Neuron (in vitro differentiated cells): Measurements from ENCODE around the gene FGF13.

Experiments used
- H2AFZ ChIP-seq: one replicate; pipeline ENCODE4 v1.6.1; 2013; ENCODE audit warnings: low read depth, mild to moderate bottlenecking, inconsistent platforms, low read length, moderate library complexity
- H3K27me3 ChIP-seq: one replicate; pipeline ENCODE4 v1.6.1; 2013; ENCODE audit warnings: low read length; ENCODE audit not compliant: insufficient read depth
- H3K36me3 ChIP-seq: one replicate; pipeline ENCODE4 v1.6.1; 2013; ENCODE audit warnings: low read length; ENCODE audit not compliant: insufficient read depth
- H3K4me1 ChIP-seq: one replicate; pipeline ENCODE4 v1.6.1; 2013; ENCODE audit warnings: low read length; ENCODE audit not compliant: insufficient read depth
- H3K4me3 ChIP-seq: 2 replicates; pipeline ENCODE4 v1.5.1; 2013; ENCODE audit warnings: mild to moderate bottlenecking, low read length, moderate library complexity
- H3K9me3 ChIP-seq: one replicate; pipeline ENCODE4 v1.6.1; 2013; ENCODE audit warnings: low read length

FGF13 gene

DNA sequence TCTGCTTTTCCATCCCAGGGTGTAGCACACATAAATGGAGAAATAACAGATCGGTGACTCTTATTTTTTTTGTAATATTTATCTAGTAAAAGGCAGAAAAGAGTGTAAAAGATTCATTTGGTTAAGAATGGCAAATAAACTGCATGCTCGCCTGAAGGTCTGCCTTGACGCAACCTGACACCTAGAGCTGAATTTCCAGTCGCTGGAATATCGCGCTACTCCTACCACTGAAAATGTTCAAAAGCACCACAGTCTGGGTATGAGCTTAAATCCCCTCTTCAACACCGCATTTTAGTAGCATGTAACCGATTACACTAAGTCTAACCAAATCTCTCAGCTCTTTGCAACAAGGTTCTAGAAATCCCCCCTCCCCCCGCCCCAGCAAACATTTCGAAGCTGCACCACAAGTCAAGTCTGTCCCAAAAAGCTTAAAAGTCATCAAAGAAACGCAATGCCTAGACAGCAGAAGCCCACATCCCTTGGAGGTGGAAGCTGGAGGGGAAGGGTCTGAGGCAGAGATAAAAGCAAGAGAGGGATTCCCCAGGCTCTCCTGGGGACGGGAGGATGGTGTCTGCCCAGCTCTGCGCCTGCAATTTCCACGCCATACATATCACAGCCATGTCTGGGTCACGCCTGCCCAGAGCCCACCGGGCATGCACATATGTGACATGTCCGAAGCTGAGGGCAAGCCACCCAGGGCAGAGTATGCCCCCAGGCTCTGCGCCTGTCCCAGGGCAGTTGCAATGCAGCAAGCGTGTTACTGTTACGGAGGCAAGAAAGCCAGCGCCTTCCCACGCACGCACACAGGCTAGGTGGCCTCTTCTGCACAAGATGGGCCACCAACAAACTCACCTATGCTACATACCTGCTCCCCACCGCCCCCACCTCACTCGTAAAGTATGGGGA lies 1.4 kb downstream of the FGF13 start:
- Histone ChIP-seq H3K36me3 (no peaks in the 10 kb centered on the region), H2AFZ (no peak overlapping the region), H3K9me3 (no peaks in the 10 kb centered on the region), H3K4me1 (peaks cover 2% of the 10 kb centered on the region), H3K4me3 (peak overlapping the region; percentile 59), H3K27me3 (no peaks in the 10 kb centered on the region)

DNA sequence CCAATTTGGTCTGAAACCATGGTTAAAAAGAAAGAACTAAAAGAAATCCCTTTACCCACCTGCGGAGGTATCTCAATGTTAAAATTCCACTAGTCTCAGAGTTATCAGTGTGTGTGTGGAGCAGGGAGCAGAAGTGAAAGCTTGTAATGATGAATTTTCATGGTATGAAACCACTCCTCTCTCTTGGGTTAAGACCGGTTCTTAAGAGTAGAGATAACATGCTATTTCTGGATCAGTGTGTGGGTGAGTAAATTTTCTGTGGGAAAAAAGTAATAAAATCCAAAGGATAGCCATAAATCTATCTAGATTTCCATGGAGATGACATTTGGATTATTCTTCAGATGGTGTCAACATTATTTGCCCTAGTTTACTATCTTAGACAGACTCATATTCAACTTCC lies 3.2 kb downstream of the FGF13 start:
- Histone ChIP-seq H3K27me3 (no peaks in the 10 kb centered on the region), H3K36me3 (no peaks in the 10 kb centered on the region), H3K4me3 (no peak overlapping the region), H3K4me1 (peaks cover 2% of the 10 kb centered on the region), H2AFZ (no peak overlapping the region), H3K9me3 (no peaks in the 10 kb centered on the region)

DNA sequence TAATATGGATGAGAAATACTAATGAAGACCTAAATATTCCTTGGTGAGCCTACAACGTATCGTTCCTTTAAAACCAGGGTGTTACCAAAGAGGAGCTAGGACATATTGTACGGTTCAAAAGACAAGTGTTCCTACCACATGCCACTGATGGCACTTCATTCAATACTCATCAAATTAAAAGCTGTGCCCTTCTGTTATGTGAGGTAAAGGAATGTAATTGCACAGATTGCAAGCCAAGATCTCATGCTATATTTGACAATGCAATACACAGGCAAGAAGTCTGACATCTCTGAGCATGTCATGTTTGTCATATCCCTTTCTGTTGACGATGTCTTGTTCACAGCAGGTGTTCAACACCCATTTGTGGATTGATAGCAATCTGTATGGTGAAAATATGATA lies 6.9 kb downstream of the FGF13 start:
- Histone ChIP-seq H3K9me3 (no peaks in the 10 kb centered on the region), H3K36me3 (peaks cover 2% of the 10 kb centered on the region), H2AFZ (no peak overlapping the region), H3K4me3 (no peak overlapping the region), H3K27me3 (no peaks in the 10 kb centered on the region), H3K4me1 (no peaks in the 10 kb centered on the region)

DNA sequence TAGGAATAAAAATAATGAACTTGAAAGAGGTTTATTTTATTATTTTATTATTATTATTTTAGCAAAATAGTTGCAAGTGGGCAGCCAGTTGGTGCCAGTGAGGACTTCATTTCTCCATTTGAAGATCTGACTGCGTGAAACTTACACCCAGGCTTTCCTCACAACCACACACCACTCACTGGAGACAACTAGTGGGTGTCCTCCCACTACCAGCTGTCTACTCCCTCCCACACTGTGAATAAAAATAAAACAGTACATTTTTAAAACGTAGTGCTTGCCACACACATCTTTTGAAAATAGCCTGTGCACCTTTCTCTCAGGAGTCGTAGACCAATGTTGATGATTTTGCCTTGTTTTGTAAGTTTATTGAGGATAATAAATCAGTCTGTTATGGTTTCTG lies 7.4 kb downstream of the FGF13 start:
- H3K4me3 ChIP-seq: no peak overlapping the region

DNA sequence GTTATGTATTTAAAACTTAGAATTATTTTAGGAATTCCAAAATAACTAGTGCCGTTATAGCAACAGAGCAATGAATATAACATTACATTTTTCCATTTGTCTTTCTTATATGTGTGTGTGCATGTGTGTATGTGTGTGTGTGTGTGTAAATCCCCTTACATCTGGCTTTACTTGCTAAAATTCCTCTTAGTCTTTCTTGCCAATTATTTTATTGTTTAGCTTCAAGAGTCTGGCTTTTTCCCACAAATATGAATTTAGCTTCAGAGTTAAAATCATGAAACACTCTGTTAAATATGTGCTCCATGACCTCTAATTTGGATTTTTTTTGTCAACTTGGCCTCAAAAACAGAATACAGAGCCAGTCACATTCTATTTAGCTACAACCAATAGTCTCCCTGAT lies 18.9 kb downstream of the FGF13 start:
- Histone ChIP-seq H3K4me3 (no peak overlapping the region), H2AFZ (no peak overlapping the region), H3K27me3 (peaks cover 8% of the 10 kb centered on the region), H3K9me3 (no peaks in the 10 kb centered on the region), H3K36me3 (no peaks in the 10 kb centered on the region), H3K4me1 (no peaks in the 10 kb centered on the region)

More for the DNA sequence above, 7.4 kb downstream of the FGF13 start:
- H3K36me3 ChIP-seq: peaks cover 2% of the 10 kb centered on the region
- no peaks in the 10 kb centered on the region for H3K27me3 ChIP-seq
- no peaks in the 10 kb centered on the region for H3K9me3 ChIP-seq
- no peaks in the 10 kb centered on the region for H3K4me1 ChIP-seq
- H2AFZ ChIP-seq: no peak overlapping the region

DNA sequence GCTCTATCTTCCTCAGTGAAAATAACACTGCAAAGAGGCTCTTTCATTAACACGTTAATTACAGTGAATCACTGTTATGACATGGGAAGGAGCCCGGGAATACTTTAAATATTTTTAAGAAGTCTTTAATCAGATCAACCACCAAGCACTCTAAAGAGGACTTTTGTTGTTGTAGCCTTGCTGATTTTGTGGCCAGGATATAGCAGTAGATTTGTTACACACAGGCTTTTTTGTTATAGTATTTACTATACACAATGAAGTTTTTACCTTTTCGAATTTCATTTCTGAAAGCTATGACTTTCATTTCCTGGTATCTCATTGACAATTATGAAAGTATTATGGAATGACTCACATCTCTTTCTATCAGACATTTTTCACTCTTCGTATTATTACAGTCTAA lies 20.3 kb downstream of the FGF13 start:
- Histone ChIP-seq H3K9me3 (no peaks in the 10 kb centered on the region), H3K4me1 (no peaks in the 10 kb centered on the region), H3K4me3 (no peak overlapping the region), H3K27me3 (peaks cover 4% of the 10 kb centered on the region), H3K36me3 (no peaks in the 10 kb centered on the region), H2AFZ (no peak overlapping the region)

DNA sequence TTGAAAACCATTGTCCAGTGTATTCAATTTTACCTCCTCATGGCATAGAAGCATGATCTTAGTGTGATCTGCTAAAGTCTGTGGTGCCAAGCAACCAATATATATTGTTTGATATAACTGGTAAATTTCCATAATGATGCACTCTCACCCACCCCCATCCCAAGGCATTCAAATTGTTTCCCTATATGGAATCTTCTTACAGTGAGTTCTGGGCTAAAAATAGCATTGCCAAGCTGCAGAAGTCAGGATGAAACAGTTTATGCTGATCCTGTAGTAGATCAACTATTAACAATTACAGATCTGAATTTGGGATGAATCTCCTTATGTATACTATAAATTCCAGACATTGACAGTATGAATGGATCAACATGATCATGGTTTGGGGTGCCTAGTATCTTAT lies 20.9 kb downstream of the FGF13 start:
- Histone ChIP-seq H2AFZ (no peak overlapping the region), H3K9me3 (no peaks in the 10 kb centered on the region), H3K27me3 (no peaks in the 10 kb centered on the region), H3K4me3 (no peak overlapping the region), H3K4me1 (no peaks in the 10 kb centered on the region), H3K36me3 (no peaks in the 10 kb centered on the region)

DNA sequence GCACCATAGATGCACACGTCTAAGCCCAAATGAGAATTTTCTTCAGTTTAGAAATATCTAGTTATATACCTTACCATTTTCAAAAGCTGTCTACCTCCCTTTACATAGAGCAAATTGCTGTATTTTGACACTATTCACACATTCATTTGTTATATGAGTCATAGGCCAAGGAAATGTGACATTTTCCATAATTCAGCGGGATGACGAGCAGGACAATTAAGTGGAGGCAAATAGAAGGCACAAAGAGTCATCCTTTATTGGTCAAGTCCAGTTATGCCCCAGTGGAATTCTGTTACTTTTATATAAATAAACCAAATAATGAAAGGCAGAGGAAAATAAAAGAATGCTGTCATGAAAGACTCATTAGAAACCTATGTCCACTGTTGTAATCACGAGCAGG lies 27.9 kb downstream of the FGF13 start:
- Histone ChIP-seq H3K9me3 (no peaks in the 10 kb centered on the region), H3K36me3 (no peaks in the 10 kb centered on the region), H3K4me3 (no peak overlapping the region), H3K4me1 (no peaks in the 10 kb centered on the region), H3K27me3 (no peaks in the 10 kb centered on the region), H2AFZ (no peak overlapping the region)

DNA sequence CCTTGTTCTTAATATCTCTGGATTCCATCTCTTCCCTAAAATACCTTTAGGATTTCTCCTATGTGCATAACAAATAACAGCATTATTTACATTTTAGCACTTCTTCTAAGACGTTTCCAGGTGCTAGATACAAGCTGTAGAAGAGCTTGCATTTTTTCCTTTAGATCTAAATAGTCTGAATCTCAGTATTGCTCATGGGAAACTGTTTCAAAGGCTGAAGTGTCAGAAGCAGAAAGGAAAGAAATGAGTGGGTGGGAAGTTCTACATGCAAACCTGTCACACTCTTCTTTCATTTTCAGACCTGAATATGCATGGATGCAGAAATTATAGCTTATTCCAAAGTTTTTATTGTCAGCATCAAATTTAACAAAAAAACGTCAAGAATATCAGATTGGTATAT lies 41.8 kb downstream of the FGF13 start:
- H3K36me3 ChIP-seq: no peaks in the 10 kb centered on the region
- no peaks in the 10 kb centered on the region for H3K9me3 ChIP-seq
- H3K4me3 ChIP-seq: no peak overlapping the region
- H2AFZ ChIP-seq: no peak overlapping the region
- peaks cover 8% of the 10 kb centered on the region for H3K4me1 ChIP-seq
- no peaks in the 10 kb centered on the region for H3K27me3 ChIP-seq

DNA sequence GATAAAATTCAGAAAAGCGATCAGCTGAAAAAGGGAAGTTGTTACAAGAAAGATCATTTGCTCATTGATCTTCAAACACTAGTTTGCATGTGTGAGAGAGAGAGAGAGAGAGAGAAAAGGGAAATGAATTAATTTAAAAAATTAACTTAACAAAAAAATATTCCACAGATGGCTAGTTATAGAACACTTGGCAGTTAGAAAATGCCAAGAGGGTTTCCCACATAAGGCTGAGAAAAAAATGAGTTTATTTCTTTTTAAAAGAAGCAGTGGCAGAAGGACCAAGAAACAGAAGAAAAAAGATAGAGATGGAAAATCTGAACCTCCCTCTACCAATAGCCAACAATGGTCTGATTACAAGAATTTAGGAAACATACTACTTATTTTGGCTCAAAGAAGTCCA lies 47.1 kb downstream of the FGF13 start:
- no peak overlapping the region for H2AFZ ChIP-seq
- H3K4me3 ChIP-seq: no peak overlapping the region
- H3K36me3 ChIP-seq: no peaks in the 10 kb centered on the region
- H3K4me1 ChIP-seq: peaks cover 5% of the 10 kb centered on the region
- no peaks in the 10 kb centered on the region for H3K9me3 ChIP-seq
- no peaks in the 10 kb centered on the region for H3K27me3 ChIP-seq

DNA sequence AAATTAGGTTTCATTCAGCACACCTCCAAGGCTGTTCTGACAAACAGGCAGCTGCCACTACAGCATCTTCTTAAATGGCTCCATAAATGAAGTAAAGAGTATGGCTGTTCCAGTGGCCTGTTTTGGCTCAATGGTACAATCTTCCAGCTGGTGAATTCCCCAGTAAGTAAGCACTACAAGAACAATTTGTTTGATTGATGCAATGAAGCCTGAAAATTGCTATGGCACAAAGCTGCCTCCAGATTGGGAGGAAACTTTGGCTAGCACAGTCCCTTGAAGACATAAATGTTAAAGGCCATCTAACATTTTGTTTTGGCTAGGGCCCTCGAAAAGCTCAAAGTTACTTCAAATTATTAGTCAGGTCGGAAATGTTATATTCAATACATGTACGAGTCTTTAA lies 47.5 kb downstream of the FGF13 start:
- Histone ChIP-seq H3K36me3 (no peaks in the 10 kb centered on the region), H3K4me1 (peaks cover under 1% of the 10 kb centered on the region), H3K9me3 (no peaks in the 10 kb centered on the region), H3K27me3 (no peaks in the 10 kb centered on the region), H2AFZ (no peak overlapping the region), H3K4me3 (no peak overlapping the region)

DNA sequence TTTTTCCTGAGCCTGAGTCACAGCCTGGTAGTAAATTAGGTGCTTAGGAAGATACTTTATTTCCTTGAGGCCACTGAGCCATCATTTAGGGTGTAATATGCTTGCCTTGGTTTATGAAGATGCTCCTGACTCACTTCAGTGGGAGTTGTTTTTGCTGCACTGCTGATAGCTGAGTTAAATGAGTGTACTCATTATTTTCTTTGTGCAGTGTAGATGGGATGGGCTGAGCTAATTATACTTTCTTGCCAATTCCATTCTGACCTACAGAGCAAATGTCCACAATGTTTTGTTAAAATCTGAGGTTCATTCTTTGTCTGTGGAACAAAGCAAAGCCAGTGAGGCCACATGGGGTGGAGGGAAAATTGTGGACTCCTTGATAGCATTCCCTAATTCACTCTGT lies 60.0 kb downstream of the FGF13 start:
- no peaks in the 10 kb centered on the region for H3K9me3 ChIP-seq
- H3K36me3 ChIP-seq: no peaks in the 10 kb centered on the region
- peaks cover 36% of the 10 kb centered on the region for H3K4me1 ChIP-seq
- no peak overlapping the region for H3K4me3 ChIP-seq
- H2AFZ ChIP-seq: no peak overlapping the region
- H3K27me3 ChIP-seq: no peaks in the 10 kb centered on the region

DNA sequence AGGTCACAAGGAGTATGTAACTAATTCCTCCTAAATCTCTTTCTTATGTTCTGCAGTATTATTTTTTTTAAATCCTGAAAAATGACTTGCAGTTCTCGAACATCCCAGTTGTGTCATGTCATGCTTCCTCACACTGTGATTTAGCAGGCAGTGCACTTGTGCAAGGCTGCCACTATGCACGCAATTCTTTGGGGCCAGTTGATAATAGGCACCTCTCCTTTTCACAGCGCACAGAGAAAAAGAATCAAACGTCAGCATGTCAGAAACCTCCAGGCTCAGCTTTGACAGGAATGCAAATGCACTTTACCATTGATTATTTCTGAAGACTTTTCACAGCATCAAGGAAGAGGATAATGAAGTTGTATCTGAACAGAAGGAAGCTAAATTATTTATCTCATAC lies 62.9 kb downstream of the FGF13 start:
- no peaks in the 10 kb centered on the region for H3K27me3 ChIP-seq
- H3K9me3 ChIP-seq: no peaks in the 10 kb centered on the region
- H3K36me3 ChIP-seq: no peaks in the 10 kb centered on the region
- H2AFZ ChIP-seq: no peak overlapping the region
- H3K4me3 ChIP-seq: no peak overlapping the region
- peaks cover 59% of the 10 kb centered on the region for H3K4me1 ChIP-seq

DNA sequence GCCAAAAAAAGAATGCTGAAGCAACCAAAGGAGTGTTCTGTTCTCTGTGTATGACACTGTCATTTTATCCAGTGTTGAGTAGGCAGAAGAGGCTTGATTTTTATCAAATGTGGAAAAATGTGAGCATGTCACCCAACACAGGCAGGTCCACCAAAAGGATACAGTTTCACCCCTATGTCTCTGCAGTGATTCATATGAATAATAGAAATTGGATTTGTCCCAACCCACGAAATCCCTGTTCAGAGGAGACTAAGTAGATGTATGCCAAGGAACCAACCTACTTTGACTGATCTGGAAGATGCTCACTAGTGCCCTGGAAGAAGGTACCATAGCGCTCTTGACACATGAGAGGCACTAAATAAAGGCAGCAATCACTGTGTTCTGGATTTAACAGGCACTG lies 72.5 kb downstream of the FGF13 start:
- H2AFZ ChIP-seq: no peak overlapping the region
- no peak overlapping the region for H3K4me3 ChIP-seq
- no peaks in the 10 kb centered on the region for H3K27me3 ChIP-seq
- H3K36me3 ChIP-seq: no peaks in the 10 kb centered on the region
- peaks cover 2% of the 10 kb centered on the region for H3K9me3 ChIP-seq
- H3K4me1 ChIP-seq: peaks cover 13% of the 10 kb centered on the region
